ENCODE results near the gene ZGPAT. TPM values are rescaled to one million over a fixed set of nuclear protein-coding genes. Genes with fewer than 3 reads are reported as not detected.

The ZGPAT gene
- total and polyA plus RNA-seq, 2 of the 13 experiments (the other 11 are each of a cell fraction or from before 2014, with no cell fraction given): 23.0 to 41.9 TPM

DNA sequence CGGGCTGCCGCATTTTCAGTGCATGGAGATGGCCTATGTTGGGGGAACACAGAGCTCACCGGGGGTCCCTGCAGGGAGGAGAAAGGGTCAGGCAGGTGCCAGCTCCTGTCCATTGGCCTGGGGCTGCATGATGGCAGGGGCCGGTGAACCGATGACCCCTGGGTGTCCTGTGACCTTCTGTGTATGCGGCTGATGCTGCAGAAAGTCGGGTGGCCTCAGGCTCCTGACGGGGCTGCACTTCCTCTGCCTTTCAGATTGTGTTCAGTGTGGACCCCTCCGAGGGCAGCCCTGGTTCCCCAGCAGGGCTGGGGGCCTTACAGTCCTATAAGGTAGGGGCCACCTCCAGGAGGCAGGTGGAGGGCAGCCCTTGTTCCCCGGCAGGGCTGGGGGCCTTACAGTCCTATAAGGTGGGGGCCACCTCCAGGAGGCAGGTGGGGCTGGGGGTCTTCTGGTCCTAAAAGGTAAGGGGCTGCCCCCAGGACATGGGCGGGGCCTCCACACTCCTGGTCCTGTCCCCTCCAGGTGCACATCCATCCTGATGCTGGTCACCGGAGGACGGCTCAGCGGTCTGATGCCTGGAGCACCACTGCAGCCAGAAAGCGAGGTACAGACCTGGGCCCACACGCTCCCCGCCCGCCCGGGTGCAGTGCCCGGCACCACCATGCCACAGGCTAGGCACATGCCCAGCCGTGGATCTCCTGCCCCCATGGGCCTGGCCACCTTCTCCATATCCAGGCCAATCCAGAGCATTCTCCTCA is 22.4 kb upstream of the ZGPAT start:
- H3K27me3 ChIP-seq (ENCODE audit: control insufficient read depth in 1 of 2, insufficient read depth in 2 of 2, low read length in 2 of 2): no peaks in the 10 kb centered on the region
- no peak overlapping the region for H3K27ac ChIP-seq (ENCODE audit: extremely low read length, insufficient read depth, low read length)
- ChIA-PET POLR2A (no interaction called here), CTCF (ENCODE audit: low intra/inter-chr PET ratio, low total read pairs) (no interaction called here)
- BruUV-seq (replicated peaks): no TSS peak
- no peak for FAIRE-seq
- no peaks in the 10 kb centered on the region for H4K20me1 ChIP-seq (ENCODE audit: insufficient read depth, low read length)
- H3K4me3 ChIP-seq (replicated peaks in 1 of 3; ENCODE audit: insufficient read depth in 1 of 3, low read depth in 2 of 3, low read length in 3 of 3): no peak overlapping the region
- in situ Hi-C loops (cut with HindIII; ENCODE audit: extremely low pct_ligation_motif_present, low pct_unique_long_range_greater_than_20kb) (no loop called here), intact Hi-C loops (cut with micrococcal nuclease; ENCODE audit: unreplicated experiment) (no loop called here)
- no peak for DNase-seq (ENCODE audit: low spot score)
- peaks cover 0 to 4% of the 10 kb centered on the region in 2 experiments; a peak in 1 of 5 replicates for H3K36me3 ChIP-seq (replicated peaks in 1 of 2; ENCODE audit: control insufficient read depth in 1 of 2, insufficient read depth in 2 of 2, low read length in 2 of 2)
- ATAC-seq: no peak
- no peaks in the 10 kb centered on the region for H3K9me3 ChIP-seq (ENCODE audit: low read length)
- no peaks in the 10 kb centered on the region for H3K79me2 ChIP-seq (ENCODE audit: insufficient read depth, low read length)
- no peak overlapping the region for H3K4me2 ChIP-seq (ENCODE audit: low read depth, low read length)
- no peak overlapping the region for H3K9ac ChIP-seq (ENCODE audit: insufficient read depth, low read depth, low read length)
- H3K4me1 ChIP-seq (ENCODE audit: insufficient read depth, low read length): peaks cover 10% of the 10 kb centered on the region
- no peak overlapping the region for H2AFZ ChIP-seq (ENCODE audit: low read length)
- WGBS (ENCODE audit: low lambda C conversion rate): 89% methylated on average over 17 of the region's 21 CpGs
- TF ChIP-seq ZNF282 (IDR thresholded peaks at IDR 0.05; ENCODE audit: partially characterized antibody) (no peak), NFKBIZ (CRISPR knock-in tag; IDR thresholded peaks at IDR 0.05) (no peak), ZNF10 (CRISPR knock-in tag; IDR thresholded peaks at IDR 0.05; ENCODE audit: borderline replicate concordance, low read depth) (no peak), AGO2 (optimal IDR thresholded peaks at IDR 0.05; ENCODE audit: low read depth, low read length) (peak; percentile 72), SMAD1 (CRISPR knock-in tag; IDR thresholded peaks at IDR 0.05; ENCODE audit: borderline replicate concordance, low read depth) (no peak), ZNF770 (CRISPR knock-in tag; IDR thresholded peaks at IDR 0.05) (no peak), TFE3 (CRISPR knock-in tag; IDR thresholded peaks at IDR 0.05) (no peak), ZNF513 (CRISPR knock-in tag; conservative IDR thresholded peaks at IDR 0.05) (no peak), POLR2G (IDR thresholded peaks at IDR 0.05; ENCODE audit: low read depth, low read length) (peak; percentile 33; the same call in 1 of the 2 replicates), ATF6 (CRISPR knock-in tag; conservative IDR thresholded peaks at IDR 0.05) (no peak)
- TF ChIP-seq, protein P1, sequence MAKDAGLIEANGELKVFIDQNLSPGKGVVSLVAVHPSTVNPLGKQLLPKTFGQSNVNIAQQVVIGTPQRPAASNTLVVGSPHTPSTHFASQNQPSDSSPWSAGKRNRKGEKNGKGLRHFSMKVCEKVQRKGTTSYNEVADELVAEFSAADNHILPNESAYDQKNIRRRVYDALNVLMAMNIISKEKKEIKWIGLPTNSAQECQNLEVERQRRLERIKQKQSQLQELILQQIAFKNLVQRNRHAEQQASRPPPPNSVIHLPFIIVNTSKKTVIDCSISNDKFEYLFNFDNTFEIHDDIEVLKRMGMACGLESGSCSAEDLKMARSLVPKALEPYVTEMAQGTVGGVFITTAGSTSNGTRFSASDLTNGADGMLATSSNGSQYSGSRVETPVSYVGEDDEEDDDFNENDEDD (CRISPR knock-in tag; IDR thresholded peaks at IDR 0.05; ENCODE audit: borderline replicate concordance): no peak
- TF ChIP-seq, protein P2, sequence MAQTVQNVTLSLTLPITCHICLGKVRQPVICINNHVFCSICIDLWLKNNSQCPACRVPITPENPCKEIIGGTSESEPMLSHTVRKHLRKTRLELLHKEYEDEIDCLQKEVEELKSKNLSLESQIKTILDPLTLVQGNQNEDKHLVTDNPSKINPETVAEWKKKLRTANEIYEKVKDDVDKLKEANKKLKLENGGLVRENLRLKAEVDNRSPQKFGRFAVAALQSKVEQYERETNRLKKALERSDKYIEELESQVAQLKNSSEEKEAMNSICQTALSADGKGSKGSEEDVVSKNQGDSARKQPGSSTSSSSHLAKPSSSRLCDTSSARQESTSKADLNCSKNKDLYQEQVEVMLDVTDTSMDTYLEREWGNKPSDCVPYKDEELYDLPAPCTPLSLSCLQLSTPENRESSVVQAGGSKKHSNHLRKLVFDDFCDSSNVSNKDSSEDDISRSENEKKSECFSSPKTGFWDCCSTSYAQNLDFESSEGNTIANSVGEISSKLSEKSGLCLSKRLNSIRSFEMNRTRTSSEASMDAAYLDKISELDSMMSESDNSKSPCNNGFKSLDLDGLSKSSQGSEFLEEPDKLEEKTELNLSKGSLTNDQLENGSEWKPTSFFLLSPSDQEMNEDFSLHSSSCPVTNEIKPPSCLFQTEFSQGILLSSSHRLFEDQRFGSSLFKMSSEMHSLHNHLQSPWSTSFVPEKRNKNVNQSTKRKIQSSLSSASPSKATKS (CRISPR knock-in tag; IDR thresholded peaks at IDR 0.05): no peak
